ENCODE measurements around the gene CCDC87.

DNA sequence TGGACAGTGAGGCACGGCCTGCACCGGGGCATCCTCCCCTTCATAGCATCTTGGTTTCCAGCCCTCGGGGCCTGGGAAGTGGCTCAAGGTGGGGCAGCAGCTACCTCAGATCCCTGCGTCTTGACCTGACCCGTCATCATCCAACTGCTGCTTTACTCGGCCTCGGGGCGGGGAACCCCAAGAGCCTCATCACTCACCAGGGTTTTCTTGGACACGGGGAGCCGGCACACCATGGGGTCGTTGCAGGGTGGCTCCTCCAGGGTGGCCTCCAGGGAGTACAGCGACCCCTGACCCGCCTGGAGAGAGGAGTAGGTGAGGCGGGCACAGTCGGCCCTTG, 25.1 kb downstream of the CCDC87 start:
- no peak for TF ChIP-seq POLR2A (IDR thresholded peaks at IDR 0.05)
- TF ChIP-seq, protein P1, sequence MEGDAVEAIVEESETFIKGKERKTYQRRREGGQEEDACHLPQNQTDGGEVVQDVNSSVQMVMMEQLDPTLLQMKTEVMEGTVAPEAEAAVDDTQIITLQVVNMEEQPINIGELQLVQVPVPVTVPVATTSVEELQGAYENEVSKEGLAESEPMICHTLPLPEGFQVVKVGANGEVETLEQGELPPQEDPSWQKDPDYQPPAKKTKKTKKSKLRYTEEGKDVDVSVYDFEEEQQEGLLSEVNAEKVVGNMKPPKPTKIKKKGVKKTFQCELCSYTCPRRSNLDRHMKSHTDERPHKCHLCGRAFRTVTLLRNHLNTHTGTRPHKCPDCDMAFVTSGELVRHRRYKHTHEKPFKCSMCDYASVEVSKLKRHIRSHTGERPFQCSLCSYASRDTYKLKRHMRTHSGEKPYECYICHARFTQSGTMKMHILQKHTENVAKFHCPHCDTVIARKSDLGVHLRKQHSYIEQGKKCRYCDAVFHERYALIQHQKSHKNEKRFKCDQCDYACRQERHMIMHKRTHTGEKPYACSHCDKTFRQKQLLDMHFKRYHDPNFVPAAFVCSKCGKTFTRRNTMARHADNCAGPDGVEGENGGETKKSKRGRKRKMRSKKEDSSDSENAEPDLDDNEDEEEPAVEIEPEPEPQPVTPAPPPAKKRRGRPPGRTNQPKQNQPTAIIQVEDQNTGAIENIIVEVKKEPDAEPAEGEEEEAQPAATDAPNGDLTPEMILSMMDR (IDR thresholded peaks at IDR 0.05) = no peak

Measured in testis (tissue), 2 donors.